Measurements from ENCODE around the gene PLD4.

Gene PLD4

GRCh38 chr14:104937694-104938365, 13.2 kb downstream of the PLD4 start:
- TF ChIP-seq CTCF (IDR thresholded peaks at IDR 0.05; ENCODE audit: extremely low read depth, missing control alignments), result no peak

GRCh38 chr14:104938436-104938835, 13.8 kb downstream of the PLD4 start:
- no peak for TF ChIP-seq CTCF (IDR thresholded peaks at IDR 0.05; ENCODE audit: extremely low read depth, missing control alignments)
- no peak for DNase-seq (ENCODE audit: low spot score)

More at GRCh38 chr14:104937694-104938365, 13.2 kb downstream of the PLD4 start:
- DNase-seq (ENCODE audit: low spot score), result no peak

- TF ChIP-seq CTCF (IDR thresholded peaks at IDR 0.05; ENCODE audit: extremely low read depth, missing control alignments), result no peak
These were observed 14.3 kb downstream of the PLD4 start for GRCh38 chr14:104938960-104939359.

GRCh38 chr14:104939666-104940410, 15.2 kb downstream of the PLD4 start:
- TF ChIP-seq CTCF (IDR thresholded peaks at IDR 0.05; ENCODE audit: extremely low read depth, missing control alignments), result no peak
- DNase-seq (ENCODE audit: low spot score), result no peak

More at GRCh38 chr14:104938960-104939359, 14.3 kb downstream of the PLD4 start:
- no peak for DNase-seq (ENCODE audit: low spot score)

GRCh38 chr14:104940526-104941150, 16.0 kb downstream of the PLD4 start:
- DNase-seq (ENCODE audit: low spot score), result peak; percentile 7

GRCh38 chr14:104941508-104942365, 17.1 kb downstream of the PLD4 start:
- no peak for TF ChIP-seq CTCF (IDR thresholded peaks at IDR 0.05; ENCODE audit: extremely low read depth, missing control alignments)

More at GRCh38 chr14:104940526-104941150, 16.0 kb downstream of the PLD4 start:
- TF ChIP-seq CTCF (IDR thresholded peaks at IDR 0.05; ENCODE audit: extremely low read depth, missing control alignments), result no peak

More at GRCh38 chr14:104941508-104942365, 17.1 kb downstream of the PLD4 start:
- no peak for DNase-seq (ENCODE audit: low spot score)

Measured in GM20000 (cell line).